ENCODE measurements around the gene EIF5.

GRCh38 chr14:103290961-103291360 lies 43.1 kb upstream of the EIF5 start:
- no peak for TF ChIP-seq ZNF335 (tag by site-specific recombination; conservative IDR thresholded peaks at IDR 0.05)
- no peak for TF ChIP-seq ZNF140 (tag by site-specific recombination; IDR thresholded peaks at IDR 0.05)
- TF ChIP-seq ZNF24 (tag by site-specific recombination; IDR thresholded peaks at IDR 0.05): no peak
- no peak for TF ChIP-seq CTCF (tag by site-specific recombination; IDR thresholded peaks at IDR 0.05)
- TF ChIP-seq ZNF776 (tag by site-specific recombination; IDR thresholded peaks at IDR 0.05; ENCODE audit: borderline replicate concordance): no peak
- no peak for TF ChIP-seq ZNF747 (tag by site-specific recombination; IDR thresholded peaks at IDR 0.05)
